Osteocyte (in vitro differentiated cells): ENCODE results near the gene KDM5C. TPM values are rescaled to one million over a fixed set of nuclear protein-coding genes. Genes with fewer than 3 reads are reported as not detected.

Experiments used
- DNase-seq: peaks from one replicate; pipeline ENCODE4 v3.0.0; 2021; ENCODE audit warnings: mixed read lengths; ENCODE audit not compliant: unreplicated experiment; ENCODE audit errors: extremely low spot score
- H3K27ac Mint-ChIP-seq: one replicate; pipeline ENCODE4 v1.8.0; 2021; ENCODE audit warnings: mild to moderate bottlenecking, mixed read lengths; ENCODE audit not compliant: unreplicated experiment
- H3K27me3 Mint-ChIP-seq: one replicate; pipeline ENCODE4 v1.8.0; 2021; ENCODE audit warnings: mixed read lengths; ENCODE audit not compliant: unreplicated experiment
- H3K36me3 Mint-ChIP-seq: one replicate; pipeline ENCODE4 v1.8.0; 2021; ENCODE audit warnings: mixed read lengths; ENCODE audit not compliant: unreplicated experiment
- H3K4me1 Mint-ChIP-seq: one replicate; pipeline ENCODE4 v1.8.0; 2021; ENCODE audit warnings: mixed read lengths; ENCODE audit not compliant: unreplicated experiment
- H3K4me3 Mint-ChIP-seq: one replicate; pipeline ENCODE4 v1.8.0; 2021; ENCODE audit warnings: mild to moderate bottlenecking, moderate library complexity, mixed read lengths; ENCODE audit not compliant: unreplicated experiment
- H3K9me3 Mint-ChIP-seq: one replicate; pipeline ENCODE4 v1.8.0; 2021; ENCODE audit warnings: mixed read lengths; ENCODE audit not compliant: unreplicated experiment
- total RNA-seq: library from RNA; stranded (reverse); gene quantifications from 2 replicates; pipeline ENCODE4 v1.2.1, GENCODE V29; 2021
- TF ChIP-seq, protein P1 (sequence below): fragments of 200-600 bp; sonication (generic); IDR thresholded peaks from 2 replicates; pipeline ENCODE4 v1.5.0; 2021; ENCODE audit warnings: antibody characterized with exemption, mild to moderate bottlenecking, moderate library complexity

The KDM5C gene
- total RNA-seq, 1 donor from 2014 or later: 88.9 TPM

- Mint-ChIP-seq H3K4me1 (no peaks in the 10 kb centered on the region), H3K36me3 (no peaks in the 10 kb centered on the region), H3K27ac (no peak overlapping the region), H3K27me3 (no peaks in the 10 kb centered on the region), H3K9me3 (peaks cover 6% of the 10 kb centered on the region), H3K4me3 (no peak overlapping the region)
- DNase-seq: no peak
- TF ChIP-seq, protein P1, sequence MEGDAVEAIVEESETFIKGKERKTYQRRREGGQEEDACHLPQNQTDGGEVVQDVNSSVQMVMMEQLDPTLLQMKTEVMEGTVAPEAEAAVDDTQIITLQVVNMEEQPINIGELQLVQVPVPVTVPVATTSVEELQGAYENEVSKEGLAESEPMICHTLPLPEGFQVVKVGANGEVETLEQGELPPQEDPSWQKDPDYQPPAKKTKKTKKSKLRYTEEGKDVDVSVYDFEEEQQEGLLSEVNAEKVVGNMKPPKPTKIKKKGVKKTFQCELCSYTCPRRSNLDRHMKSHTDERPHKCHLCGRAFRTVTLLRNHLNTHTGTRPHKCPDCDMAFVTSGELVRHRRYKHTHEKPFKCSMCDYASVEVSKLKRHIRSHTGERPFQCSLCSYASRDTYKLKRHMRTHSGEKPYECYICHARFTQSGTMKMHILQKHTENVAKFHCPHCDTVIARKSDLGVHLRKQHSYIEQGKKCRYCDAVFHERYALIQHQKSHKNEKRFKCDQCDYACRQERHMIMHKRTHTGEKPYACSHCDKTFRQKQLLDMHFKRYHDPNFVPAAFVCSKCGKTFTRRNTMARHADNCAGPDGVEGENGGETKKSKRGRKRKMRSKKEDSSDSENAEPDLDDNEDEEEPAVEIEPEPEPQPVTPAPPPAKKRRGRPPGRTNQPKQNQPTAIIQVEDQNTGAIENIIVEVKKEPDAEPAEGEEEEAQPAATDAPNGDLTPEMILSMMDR: no peak
Measured at GRCh38 chrX:53241558-53241957, 16.6 kb upstream of the KDM5C start.

DNA sequence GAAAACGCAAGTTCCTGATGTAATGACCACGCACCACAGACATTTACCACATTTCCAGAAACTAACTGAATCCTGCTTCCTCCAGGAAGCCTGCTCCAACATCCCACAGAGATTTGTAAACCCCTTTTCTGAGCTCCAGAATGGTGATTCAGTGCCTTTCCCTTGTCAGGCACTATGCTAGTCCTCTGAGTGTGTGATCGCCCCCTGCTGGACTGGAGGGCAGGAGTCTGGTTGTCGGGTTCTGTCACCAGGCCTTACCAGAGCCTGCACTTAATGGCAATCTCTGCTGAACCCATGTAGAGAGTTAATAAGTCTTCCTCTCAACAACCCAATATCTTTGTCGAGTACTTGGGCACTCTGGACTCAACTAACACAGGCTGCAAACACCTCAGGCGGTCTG, 14.5 kb upstream of the KDM5C start:
- Mint-ChIP-seq H3K36me3 (peaks cover 2% of the 10 kb centered on the region), H3K4me1 (no peaks in the 10 kb centered on the region), H3K9me3 (no peaks in the 10 kb centered on the region), H3K27ac (no peak overlapping the region), H3K4me3 (no peak overlapping the region), H3K27me3 (no peaks in the 10 kb centered on the region)
- TF ChIP-seq, protein P1: no peak
- DNase-seq: no peak

DNA sequence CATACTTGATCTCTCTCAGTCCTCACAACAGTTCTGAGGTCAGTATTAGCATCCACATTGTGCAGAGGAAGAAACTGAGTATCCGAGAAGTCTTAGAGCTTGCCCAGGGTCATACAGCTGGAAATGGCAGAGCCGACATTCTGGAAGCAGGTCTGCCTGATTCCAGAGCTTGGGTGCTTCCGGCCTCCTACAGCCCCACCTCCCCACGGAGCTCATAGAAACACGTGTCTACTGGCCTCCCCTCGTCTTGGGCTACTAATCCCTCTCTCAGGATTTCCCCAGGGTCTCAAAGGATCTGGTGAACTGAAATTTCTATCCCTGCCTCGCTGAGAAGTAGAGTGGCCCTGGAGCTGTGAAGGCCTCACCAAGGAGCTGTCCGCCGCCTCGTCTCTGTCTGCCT, 12.0 kb upstream of the KDM5C start:
- H3K27ac Mint-ChIP-seq: no peak overlapping the region
- TF ChIP-seq, protein P1: no peak
- H3K27me3 Mint-ChIP-seq: no peaks in the 10 kb centered on the region
- DNase-seq: no peak
- H3K4me3 Mint-ChIP-seq: no peak overlapping the region
- H3K4me1 Mint-ChIP-seq: no peaks in the 10 kb centered on the region
- H3K9me3 Mint-ChIP-seq: no peaks in the 10 kb centered on the region
- peaks cover 2% of the 10 kb centered on the region for H3K36me3 Mint-ChIP-seq

- no peak overlapping the region for H3K27ac Mint-ChIP-seq
- no peaks in the 10 kb centered on the region for H3K9me3 Mint-ChIP-seq
Measured at GRCh38 chrX:53236025-53236679, 11.1 kb upstream of the KDM5C start.

DNA sequence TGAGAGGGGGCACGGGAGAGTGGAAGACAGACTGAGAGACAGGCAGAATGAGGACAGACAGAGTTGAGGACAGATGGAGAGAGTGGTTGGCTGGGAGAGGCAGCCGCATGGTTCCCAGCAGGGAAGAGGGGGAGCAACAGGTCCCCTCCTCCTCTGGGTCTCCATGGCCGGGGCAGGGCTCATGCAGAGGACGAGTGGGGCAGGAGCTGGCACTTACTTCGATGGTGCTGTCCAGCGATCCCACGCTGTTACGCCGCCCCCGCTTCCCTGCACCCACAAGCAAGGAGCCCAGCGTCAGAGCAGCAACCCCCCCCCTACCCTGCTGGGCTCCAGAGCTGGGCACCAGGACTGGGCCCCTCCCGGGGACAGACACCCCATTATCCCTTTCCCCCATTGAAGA, 10.6 kb upstream of the KDM5C start:
- Mint-ChIP-seq H3K27me3 (no peaks in the 10 kb centered on the region), H3K36me3 (peaks cover 2% of the 10 kb centered on the region)

More at GRCh38 chrX:53236025-53236679, 11.1 kb upstream of the KDM5C start:
- Mint-ChIP-seq H3K4me3 (no peak overlapping the region), H3K36me3 (peaks cover 2% of the 10 kb centered on the region), H3K4me1 (no peaks in the 10 kb centered on the region), H3K27me3 (no peaks in the 10 kb centered on the region)
- TF ChIP-seq, protein P1: no peak
- no peak for DNase-seq

More for the DNA sequence above, 10.6 kb upstream of the KDM5C start:
- no peak overlapping the region for H3K4me3 Mint-ChIP-seq
- H3K27ac Mint-ChIP-seq: no peak overlapping the region
- DNase-seq: no peak
- H3K4me1 Mint-ChIP-seq: no peaks in the 10 kb centered on the region
- TF ChIP-seq, protein P1: no peak
- no peaks in the 10 kb centered on the region for H3K9me3 Mint-ChIP-seq
